Stimulated activated CD4-positive, alpha-beta T cell treated with anti-CD3 and anti-CD28 coated beads, Interleukin-4, amount 100 ng/mL, for 48 hours (primary cell): ENCODE measurements around the gene VCX3A.
"Not testable (repeated sequence)": the region's sequence is repeated elsewhere in the genome, so short reads cannot be mapped to it uniquely, and the experiment has no call there.

Experiments
- DNase-seq, 2 donors: peaks; one replicate each; pipeline ENCODE4 v3.0.0-alpha.2; 2020; ENCODE audit warnings: low read depth in 2 of 2

VCX3A gene

DNA sequence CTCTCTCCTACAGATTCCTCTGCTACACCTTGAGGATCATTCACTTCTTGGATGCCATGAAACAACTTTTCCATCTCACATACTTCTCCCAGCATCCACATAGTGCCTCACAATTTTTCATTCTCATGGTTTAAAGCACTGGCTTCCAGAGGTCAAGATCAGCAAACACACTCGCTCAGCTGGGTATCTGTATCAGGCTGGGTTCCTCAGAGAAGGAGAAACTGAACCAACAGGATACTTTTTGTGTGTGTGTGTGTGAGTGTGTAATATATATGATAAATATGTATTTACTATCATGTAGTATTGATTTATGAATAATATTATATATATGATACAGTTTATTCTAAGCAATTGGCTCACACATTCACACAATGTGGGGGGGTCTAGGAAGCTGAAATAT lies at the start of gene VCX3A:
VCX3A (minus strand) TSS at position 101 of the 400 bp plus-strand sequence. CDS start 621 bp downstream, outside the sequence.
- not testable (repeated sequence) for DNase-seq

DNA sequence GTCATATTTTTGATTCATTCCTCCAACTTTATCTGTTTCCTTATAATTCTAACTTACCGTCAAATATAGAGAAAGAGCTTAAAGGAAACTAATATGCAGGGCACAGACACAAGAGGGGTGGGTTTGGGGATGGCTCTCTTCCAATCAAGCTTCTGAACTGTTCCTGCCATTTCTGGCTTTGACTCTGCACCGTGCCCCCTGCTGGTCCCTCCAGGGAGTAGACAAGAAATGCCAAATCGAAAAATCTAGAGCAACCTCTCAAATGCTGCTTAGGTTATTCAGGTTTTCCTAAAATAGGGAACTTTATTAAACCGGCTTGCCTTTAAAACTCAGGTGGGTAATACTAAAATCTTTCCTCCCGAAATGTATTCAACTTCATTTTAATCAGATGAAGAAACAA lies 39.8 kb upstream of the VCX3A start:
- DNase-seq, result no peak

DNA sequence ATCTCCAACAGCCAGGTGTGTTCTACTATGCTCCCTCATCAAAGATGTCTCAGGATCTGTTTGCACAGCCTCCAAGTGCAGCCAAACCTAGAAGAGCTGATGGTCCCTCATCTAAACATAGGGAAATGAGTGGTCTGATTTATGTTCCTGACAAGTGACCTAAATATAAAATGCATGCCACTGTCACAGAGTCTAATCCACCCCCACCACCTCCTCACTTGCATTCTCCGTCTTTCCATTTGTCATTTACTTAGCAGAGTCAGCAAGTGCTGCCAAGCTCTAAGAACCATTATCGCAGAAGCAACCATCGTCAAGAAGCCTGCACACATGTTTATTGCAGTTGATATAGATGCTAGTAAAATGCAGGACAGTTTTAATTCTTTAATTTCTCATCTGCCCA lies 33.1 kb upstream of the VCX3A start:
- DNase-seq, result no peak

DNA sequence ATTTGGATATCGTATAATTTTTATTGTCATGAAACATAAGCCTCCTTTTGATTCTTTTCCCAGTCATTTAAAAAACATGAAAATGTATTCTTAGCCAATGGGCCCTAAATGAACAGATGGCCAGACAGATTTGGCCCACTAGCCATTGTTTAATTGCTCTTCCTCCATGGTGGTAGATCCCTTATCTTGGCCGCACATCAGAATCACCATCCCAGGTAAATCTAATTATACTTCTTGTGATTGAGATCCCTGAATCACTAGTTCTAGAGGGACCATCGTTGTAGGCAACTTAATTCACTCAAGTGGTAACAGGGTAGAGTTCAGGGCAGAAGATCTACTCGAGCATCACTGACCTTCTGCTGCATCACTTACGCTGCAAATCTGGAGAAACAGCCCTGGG lies 24.1 kb upstream of the VCX3A start:
- no peak for DNase-seq

DNA sequence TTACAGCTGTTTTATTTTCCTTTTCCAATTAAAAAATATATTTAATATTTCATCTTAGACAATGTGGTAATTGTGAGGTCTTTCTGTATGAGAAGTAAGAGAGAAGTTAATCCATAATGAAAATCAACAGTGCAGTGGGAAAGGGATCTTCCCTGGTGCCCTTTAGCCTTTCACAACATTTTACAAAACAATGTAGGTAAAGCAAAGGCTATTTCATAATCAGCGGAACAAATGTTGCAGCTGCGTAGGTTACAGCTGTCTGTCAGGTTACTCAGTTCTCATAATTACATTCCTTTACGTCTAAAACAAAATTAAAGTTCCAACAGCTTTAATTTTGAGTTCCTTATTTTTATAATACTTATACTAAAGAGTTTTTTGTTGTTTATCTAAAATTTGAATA lies 22.8 kb upstream of the VCX3A start:
- DNase-seq, result no peak

DNA sequence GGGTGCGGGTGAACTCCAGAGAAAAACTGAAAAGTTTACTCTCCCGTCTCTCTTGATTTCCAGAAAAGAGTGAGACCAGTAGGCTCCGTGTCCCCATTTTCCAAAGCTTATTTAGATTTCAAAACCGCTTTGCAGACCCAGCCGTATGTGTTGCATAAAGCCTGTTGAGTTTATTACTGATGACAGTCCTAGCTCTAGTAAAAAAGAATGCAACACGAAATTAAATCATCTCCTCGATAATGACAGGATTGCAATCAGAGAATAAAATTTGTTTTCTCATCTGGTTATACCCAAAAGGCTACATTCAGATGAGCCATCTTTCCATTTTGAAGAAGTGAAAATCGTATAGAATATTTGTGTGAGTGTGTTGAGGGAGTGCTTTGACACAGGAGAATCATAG lies 16.1 kb upstream of the VCX3A start:
- no peak for DNase-seq

DNA sequence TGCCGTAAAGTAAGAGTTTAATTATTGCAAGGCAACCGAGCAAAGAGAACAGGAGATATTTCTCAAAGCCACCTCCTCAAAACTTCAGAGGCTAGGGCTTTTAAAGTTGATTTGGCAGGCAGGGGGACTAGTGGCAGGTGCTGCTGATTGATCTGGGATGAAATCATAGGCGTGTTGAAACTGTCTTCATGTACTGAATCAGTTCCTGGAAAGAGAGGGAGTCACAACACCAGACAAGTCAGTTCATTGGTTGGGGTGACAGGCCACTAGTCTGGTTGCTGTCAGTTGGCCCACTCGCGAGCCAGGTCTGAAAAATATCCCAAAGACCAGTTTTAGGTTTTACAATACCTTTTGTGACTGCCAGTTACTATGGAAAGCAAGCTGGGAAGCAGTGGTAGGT lies 10.8 kb upstream of the VCX3A start:
- no peak for DNase-seq

DNA sequence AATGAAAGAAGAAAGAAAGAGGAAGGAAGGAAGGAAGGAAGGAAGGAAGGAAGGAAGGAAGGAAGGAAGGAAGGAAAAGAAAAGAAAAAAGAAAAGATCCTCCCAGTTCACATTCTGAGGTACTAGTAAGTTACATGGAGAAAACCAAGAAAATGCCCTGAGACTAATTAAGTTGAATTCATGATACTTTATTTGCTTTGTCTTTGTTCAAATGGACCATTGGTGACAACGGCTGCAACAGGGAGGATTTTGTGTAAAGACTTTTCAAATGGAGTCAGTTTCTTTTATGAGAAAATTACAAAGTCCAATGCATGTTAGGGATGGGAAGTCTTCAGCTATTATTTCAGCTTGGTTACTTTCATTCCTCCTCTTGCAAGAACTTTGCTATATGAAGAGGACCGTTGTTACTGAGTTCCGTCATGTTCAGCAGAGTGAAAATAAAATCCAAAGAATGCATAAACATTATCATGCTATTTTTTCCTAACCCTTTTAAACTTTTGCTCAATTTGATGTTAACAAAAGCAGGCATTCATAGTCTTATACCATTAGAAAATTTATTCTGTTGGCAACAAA lies 8.3 kb downstream of the VCX3A start:
- no peak for DNase-seq

DNA sequence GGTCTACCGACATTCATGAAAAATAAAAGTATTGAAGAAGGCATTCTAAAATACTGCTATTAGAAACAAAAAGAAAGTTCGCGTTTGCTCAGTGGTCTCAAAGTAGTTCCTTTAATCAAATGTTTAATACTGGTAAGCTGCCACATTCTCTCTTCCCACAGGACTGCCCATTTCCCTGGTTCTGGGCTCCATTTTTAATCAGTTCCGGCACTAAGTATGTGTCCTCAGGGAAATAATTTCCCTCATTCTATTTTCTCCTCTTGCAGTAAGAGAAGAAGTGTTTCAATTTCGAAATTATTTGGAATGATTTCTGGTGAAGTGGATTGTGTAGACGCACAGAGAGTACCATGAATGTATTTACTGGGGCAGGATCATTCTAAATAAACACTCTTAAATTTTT lies 17.5 kb downstream of the VCX3A start:
- DNase-seq, result no peak

DNA sequence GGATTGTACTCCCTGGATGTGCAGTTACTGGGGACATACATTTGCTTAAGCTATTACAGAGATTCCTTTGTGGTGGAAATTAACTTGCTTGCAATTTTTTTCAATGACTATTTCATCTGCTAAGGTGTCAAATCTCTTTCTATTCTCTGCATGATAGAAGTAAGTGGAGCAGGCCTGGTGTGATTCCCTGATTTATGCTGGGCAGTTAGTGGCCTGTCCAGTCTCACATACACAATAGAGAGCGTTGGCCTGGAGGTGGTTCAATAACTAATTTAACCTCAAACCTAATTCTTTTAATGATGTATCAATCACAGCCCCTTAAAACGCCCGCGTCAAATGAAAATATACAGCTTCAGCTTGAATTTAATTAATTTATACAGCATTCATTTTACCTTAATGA lies 28.5 kb downstream of the VCX3A start:
- no peak for DNase-seq

DNA sequence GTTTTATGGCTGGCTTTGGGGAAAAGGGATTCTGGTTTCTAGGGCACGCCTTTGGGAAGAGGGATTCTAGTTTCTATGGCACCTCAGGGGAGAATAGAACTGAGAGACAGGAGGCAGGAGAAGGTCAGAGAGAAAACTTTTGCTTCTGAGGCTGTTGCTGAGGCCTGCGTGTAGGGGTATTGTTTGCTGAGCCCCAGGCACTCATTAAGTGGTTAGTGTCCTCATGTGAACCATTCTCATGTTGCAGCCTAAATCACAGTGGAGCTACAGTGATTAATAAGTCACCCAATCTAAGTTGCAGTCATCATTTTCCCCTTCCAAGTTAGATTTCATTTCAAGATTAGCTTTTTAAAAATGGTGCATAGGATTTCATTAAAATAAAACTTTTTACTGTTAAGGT lies 29.0 kb downstream of the VCX3A start:
- DNase-seq, result no peak

DNA sequence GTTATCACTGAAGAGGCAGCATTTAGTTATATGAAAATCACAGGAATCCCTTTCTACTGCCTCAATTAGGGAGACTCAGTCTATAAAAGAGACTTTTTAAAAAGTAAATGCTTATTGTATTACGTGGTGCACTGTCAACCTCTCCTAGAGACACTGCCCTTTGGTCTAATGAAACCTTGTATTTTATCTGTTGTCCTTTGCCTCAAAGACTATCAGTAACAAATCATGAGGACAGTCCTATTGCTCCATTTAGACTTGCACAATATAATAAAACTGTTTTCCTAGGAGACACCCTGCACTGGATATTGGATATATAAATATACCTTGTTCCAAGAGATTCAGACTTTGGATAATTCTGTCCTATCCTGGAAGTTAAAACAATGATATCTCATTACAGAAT lies 34.2 kb downstream of the VCX3A start:
- no peak for DNase-seq

DNA sequence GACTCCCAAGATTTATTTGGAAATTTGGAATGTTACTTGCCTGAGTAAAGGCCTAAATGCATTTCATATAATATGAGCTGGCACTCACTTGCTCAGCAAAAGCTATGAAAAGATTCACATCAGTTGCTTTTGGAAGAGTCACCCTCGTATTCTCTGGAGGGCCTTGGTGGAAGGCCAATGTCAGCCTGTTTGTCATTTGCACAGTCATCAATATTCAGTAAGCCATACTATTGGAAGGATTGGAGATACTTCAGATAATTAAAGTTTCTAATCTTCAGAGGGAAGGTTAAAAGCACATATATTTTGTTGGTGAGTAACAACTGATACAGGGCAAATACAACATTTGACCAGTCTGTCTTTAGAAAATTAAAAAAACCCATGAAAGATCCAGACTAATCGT lies 36.6 kb downstream of the VCX3A start:
- no peak for DNase-seq
